OCI-M2 (cell line): ENCODE data around the gene LRRC26.

Experiments
- DNase-seq: peaks from one replicate; lab custom pipeline; 2025; ENCODE audit not compliant: unreplicated experiment; lab: John Stamatoyannopoulos, UW

The LRRC26 gene

GRCh38 chr9:137156567-137157375, 13.1 kb downstream of the LRRC26 start:
- no peak for DNase-seq

- DNase-seq, result no peak
Observed at GRCh38 chr9:137152844-137153405, 16.9 kb downstream of the LRRC26 start.

- DNase-seq, result peak; percentile 88
Observed at GRCh38 chr9:137150617-137151457, 19.0 kb downstream of the LRRC26 start.

- DNase-seq, result peak; percentile 88
Observed at GRCh38 chr9:137149942-137150616, 19.8 kb downstream of the LRRC26 start.

- DNase-seq, result no peak
Observed at GRCh38 chr9:137149363-137149762, 20.5 kb downstream of the LRRC26 start.

GRCh38 chr9:137148661-137149060, 21.2 kb downstream of the LRRC26 start:
- DNase-seq, result no peak

GRCh38 chr9:137148242-137148641, 21.6 kb downstream of the LRRC26 start:
- DNase-seq, result no peak

GRCh38 chr9:137147793-137148160, 22.1 kb downstream of the LRRC26 start:
- no peak for DNase-seq

GRCh38 chr9:137147091-137147792, 22.6 kb downstream of the LRRC26 start:
- DNase-seq, result no peak

GRCh38 chr9:137146527-137146918, 23.3 kb downstream of the LRRC26 start:
- DNase-seq, result no peak

- no peak for DNase-seq
Observed at GRCh38 chr9:137145731-137146526, 23.9 kb downstream of the LRRC26 start.

GRCh38 chr9:137143459-137143858, 26.4 kb downstream of the LRRC26 start:
- DNase-seq, result no peak

- DNase-seq, result no peak
Observed at GRCh38 chr9:137141976-137142936, 27.6 kb downstream of the LRRC26 start.

- no peak for DNase-seq
Observed at GRCh38 chr9:137141050-137141810, 28.6 kb downstream of the LRRC26 start.

GRCh38 chr9:137140151-137141012, 29.5 kb downstream of the LRRC26 start:
- DNase-seq, result no peak

- DNase-seq, result no peak
Observed at GRCh38 chr9:137139468-137140150, 30.2 kb downstream of the LRRC26 start.
